AG20443 (cell line): ENCODE data around the gene PNCK.

Source experiments
- DNase-seq: peaks from one replicate; pipeline ENCODE4 v3.0.0; 2012; ENCODE audit warnings: low spot score, mixed read lengths

The PNCK gene

DNA sequence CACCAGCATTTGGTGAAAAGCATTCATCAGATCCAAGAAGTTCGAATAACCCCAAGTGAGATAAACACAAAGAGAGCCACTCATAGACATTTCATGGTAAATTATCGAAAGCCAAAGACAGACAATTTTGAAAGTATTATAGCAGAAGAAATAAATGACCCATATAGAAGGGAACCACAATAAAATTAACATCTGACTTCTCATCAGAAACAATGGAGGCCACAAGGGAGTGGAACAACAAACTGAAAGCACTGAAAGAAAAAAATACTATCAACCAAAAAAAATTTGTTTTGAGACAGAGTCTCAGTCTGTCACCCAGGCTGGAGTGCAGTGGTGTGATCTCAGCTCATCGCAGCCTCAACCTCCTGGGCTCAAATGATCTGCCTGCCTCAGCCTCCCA lies 14.3 kb downstream of the PNCK start:
- DNase-seq: no peak

GRCh38 chrX:153657161-153657560 lies 16.5 kb downstream of the PNCK start:
- DNase-seq: no peak

- no peak for DNase-seq
Observed at GRCh38 chrX:153653556-153653955, 20.1 kb downstream of the PNCK start.

DNA sequence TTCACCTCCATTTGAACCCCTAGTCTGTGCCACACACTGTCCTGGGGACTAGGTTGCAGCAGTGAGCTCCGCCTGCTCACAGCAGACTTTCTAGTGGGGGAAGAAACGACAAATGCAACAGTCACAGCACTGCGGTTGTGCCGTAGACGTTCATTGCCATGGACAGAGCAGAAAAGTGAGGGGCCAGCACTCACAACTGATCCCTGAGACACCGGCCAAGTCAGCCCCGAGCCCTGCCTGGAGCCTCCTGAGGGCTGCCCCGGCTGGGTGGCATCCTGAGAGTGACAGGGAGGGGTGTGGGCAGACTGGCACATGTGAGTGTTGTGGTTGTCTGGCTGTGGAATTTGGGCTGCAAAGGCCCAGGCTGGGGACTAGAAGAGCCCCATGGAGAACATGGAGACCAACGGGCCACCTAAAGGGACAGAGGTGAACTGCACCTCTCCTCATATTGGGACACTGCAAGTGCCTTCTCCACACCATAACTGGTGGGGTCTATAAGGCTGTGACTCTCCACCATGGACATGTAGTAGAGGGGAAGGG lies 22.0 kb downstream of the PNCK start:
- DNase-seq: no peak

DNA sequence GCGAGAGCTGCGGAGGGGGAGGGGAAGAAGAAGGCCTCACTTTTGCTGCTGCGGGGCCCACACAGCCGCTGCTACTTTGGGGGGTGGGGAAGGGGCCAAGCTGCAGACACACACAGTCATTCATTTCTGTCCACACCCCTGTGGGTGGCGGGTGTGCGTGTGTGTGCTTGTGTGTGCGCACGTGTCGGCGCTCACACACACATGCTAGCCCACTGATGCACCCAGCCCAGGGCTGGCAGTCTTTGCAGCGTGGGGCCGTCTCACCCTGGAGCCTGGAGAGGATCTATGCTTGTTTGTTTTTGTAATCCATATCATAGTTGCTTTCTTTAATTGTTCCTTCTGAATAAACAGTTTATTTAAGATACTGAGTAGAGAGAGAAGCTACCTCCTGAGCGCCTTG lies 22.7 kb downstream of the PNCK start:
- no peak for DNase-seq

DNA sequence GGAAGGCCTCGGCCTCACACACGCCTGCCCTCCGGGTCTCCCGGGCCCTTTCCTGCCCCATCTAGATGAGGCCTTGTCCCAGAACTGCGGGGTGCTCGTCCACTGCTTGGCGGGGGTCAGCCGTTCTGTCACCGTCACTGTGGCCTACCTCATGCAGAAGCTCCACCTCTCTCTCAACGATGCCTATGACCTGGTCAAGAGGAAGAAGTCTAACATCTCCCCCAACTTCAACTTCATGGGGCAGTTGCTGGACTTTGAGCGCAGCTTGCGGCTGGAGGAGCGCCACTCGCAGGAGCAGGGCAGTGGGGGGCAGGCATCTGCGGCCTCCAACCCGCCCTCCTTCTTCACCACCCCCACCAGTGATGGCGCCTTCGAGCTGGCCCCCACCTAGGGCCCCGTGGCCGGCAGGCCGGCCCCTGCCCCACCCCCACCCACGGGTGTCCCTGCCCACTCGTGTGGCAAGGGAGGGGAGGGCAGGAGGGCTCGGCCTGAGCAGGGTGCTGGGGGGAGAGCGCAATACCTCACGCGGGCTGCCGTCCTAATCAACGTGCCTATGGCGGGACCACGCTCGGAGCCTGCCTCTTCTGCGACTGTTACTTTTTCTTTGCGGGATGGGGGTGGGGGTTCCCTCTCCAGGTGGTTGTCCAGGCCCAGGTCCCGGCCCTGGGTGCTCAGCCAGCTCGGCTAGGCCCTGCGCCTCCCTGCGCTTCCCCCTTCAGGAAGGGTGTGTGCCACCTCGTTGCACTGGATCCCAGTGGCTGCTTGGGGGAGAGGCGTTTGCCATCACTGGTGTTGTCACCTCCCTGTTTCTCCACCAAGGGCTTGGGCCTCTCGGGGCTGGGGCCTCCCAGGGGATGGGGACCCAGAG lies 23.5 kb downstream of the PNCK start:
- no peak for DNase-seq

DNA sequence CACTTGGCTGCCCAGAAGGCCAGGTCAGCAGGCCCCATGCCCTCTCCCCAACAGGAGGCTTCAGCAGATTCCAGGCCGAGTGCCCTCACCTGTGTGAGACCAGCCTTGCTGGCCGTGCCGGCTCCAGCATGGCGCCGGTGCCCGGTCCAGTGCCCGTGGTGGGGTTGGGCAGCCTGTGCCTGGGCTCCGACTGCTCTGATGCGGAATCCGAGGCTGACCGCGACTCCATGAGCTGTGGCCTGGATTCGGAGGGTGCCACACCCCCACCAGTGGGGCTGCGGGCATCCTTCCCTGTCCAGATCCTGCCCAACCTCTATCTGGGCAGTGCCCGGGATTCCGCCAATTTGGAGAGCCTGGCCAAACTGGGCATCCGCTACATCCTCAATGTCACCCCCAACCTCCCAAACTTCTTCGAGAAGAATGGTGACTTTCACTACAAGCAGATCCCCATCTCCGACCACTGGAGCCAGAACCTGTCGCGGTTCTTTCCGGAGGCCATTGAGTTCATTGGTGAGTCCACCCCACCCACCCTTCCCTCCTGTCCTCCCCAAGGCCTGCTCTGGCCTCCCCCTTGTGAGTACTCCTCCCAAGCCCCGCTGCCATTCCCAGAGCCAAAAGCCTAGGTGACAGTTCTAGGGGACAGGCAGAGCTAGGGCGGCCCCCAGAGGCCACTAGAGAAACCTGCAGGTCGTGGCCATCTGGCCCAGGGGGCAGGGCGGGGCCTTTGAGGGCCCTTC lies 24.3 kb downstream of the PNCK start:
- DNase-seq: peak; percentile 61

- DNase-seq: no peak
Observed at GRCh38 chrX:153648358-153649177, 25.0 kb downstream of the PNCK start.

DNA sequence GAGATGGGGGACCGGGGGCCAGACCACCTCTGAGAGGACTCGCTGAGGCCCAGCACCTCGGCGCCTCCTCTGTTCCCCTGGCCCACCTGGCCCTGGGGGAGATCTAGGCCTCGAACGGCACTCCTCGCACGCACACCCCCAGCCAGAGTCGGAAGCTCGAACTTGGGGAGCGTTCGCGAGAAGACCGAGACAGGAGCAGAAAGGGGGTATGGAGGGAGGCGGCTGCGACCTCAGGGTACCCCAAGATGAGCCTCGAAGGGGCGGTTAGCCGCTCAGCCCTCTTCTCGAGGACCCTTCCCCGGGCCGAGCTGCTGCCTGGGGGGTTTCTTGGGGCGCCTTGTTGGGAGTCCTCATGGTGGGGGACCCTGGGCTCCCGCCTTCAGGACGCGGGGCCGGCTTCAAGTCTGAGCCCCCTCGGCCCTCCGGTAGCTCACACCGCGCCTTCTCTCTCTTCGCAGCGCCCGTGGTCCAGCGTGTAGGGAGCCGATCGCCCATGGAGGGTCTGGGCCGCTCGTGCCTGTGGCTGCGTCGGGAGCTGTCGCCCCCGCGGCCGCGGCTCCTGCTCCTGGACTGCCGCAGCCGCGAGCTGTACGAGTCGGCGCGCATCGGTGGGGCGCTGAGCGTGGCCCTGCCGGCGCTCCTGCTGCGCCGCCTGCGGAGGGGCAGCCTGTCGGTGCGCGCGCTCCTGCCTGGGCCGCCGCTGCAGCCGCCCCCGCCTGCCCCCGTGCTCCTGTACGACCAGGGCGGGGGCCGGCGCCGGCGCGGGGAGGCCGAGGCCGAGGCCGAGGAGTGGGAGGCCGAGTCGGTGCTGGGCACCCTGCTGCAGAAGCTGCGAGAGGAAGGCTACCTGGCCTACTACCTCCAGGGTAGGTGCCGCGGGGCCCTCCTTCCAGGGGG lies 25.9 kb downstream of the PNCK start:
- DNase-seq: no peak

- DNase-seq: peak; percentile 49
Observed at GRCh38 chrX:153646620-153647373, 26.8 kb downstream of the PNCK start, which contains the start of gene DUSP9. DUSP9 (plus strand) TSS chrX:153647203; CDS start chrX:153647954, 751 bp downstream.

GRCh38 chrX:153645921-153646488 lies 27.6 kb downstream of the PNCK start:
- DNase-seq: no peak

- DNase-seq: no peak
Observed at GRCh38 chrX:153645151-153645550, 28.5 kb downstream of the PNCK start.

GRCh38 chrX:153644356-153645125 lies 29.1 kb downstream of the PNCK start:
- no peak for DNase-seq

GRCh38 chrX:153643431-153644351 lies 29.9 kb downstream of the PNCK start:
- DNase-seq: peak; percentile 51

DNA sequence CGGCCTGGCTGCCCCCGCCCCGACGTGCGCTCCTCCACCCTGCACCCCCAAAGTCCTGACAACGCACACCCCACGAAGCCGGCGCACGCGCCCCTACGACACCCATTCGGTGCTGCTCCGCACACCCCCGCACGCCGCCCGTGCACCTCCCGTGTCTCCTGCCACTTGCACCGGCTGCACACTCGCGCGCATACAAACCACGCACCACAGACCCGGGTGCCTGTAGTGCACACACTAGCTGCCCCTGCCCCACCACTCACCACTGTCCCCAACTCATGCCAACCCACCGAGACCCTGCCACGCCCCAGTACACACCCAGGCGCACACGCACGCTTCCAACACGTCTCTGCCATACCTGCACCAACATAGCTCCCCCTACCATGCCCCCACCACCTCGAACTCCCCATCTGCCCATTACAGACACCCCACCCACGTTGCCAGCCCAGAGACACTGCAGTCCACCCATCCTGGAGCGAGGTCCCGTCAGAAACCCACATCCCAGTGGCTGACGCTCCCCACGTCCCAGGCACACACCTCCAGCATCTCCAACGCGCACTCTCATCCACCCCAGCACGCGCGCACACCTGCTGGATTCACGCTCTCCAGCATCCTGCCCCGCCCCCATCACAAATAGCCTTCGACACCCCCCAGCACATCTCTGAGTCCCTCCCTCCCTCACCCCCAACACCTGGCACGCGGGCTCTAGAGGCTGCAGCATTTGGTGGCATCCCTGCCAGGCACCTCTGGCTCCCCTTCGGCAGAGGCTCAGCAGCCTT lies 30.8 kb downstream of the PNCK start:
- DNase-seq: peak; percentile 1

DNA sequence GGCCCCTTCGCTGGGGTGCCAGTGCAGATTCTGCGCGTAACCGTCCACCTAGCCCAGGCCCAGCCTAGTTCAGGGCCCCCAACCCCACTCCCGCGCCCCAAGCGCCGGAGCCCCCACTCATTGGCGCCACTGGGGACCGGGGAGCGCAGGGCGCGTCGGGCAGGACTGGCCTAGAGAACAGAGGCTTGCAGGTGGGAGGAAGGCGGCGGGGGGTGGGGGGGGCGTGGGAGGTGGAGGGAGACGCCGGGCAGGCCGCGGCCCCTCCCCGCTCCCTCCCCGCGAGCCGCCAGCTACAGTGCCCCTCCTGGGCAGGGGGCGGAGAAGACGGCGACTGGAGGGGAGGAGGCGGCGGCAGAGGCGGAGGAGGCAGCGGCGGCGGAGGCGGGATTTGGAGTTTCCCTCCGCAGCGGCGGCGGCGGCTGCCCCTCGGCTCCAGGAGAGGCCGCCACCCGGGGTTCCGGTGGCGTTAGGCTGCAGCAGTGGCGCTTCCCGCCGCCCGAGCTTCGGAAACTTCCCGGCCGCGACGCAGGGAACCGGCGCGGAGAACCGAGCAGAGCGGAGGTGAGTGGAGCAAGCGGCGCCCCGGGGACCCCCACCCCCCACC lies 31.5 kb downstream of the PNCK start:
- DNase-seq: peak; percentile 13

DNA sequence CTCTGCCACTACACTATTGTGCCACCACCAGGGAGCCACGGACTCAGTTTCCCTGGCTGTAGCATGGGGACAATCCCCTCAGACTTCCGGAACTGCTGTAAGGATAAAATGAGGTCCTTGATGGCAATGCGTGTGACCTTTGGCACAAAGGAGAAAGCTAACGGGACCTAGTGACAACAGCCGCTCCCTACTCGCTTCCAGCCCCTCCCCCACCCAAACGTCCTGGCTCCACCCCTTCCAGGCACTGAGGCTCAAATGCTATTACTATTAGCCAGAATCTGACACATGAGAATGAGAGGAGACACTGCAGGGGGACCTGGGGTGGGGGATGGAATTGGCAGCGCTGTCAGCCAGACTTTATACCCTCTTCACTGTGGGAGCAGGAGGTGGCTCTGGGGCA lies 32.0 kb downstream of the PNCK start:
- DNase-seq: no peak
